Neuronal stem cell (in vitro differentiated cells): ENCODE results near the gene FAR1.

Experiments
- DNase-seq: peaks from one replicate; pipeline ENCODE4 v3.0.0-alpha.2; 2013; ENCODE audit warnings: low spot score
- H2AFZ ChIP-seq: one replicate; pipeline ENCODE4 v1.6.1; 2013; ENCODE audit warnings: mild to moderate bottlenecking, low read length, inconsistent platforms
- H2AK5ac ChIP-seq: 2 replicates; pipeline ENCODE4 v1.6.1; 2013; ENCODE audit warnings: low read depth, mild to moderate bottlenecking, inconsistent platforms, low read length, moderate library complexity, mixed read lengths
- H2BK120ac ChIP-seq: 2 replicates; pipeline ENCODE4 v1.6.1; 2013; ENCODE audit warnings: low read depth, mild to moderate bottlenecking, inconsistent platforms, low read length, moderate library complexity, mixed read lengths
- H2BK12ac ChIP-seq: one replicate; pipeline ENCODE4 v1.6.1; 2013; ENCODE audit warnings: low read length, inconsistent platforms
- H2BK15ac ChIP-seq: 2 replicates; pipeline ENCODE4 v1.6.1; 2013; ENCODE audit warnings: mild to moderate bottlenecking, low read length, inconsistent platforms, mixed read lengths
- H2BK5ac ChIP-seq: one replicate; pipeline ENCODE4 v1.6.1; 2013; ENCODE audit warnings: inconsistent platforms, mild to moderate bottlenecking, low read length, moderate library complexity
- H3K14ac ChIP-seq: one replicate; pipeline ENCODE4 v1.6.1; 2013; ENCODE audit warnings: low read length, inconsistent platforms
- H3K18ac ChIP-seq: 2 replicates; pipeline ENCODE4 v1.6.1; 2013; ENCODE audit warnings: low read length, inconsistent platforms
- H3K23ac ChIP-seq: 2 replicates; pipeline ENCODE4 v1.6.1; 2013; ENCODE audit warnings: low read depth, mild to moderate bottlenecking, mixed read lengths, low read length, inconsistent platforms; ENCODE audit not compliant: poor library complexity
- H3K27ac ChIP-seq: replicated peaks from 3 replicates; pipeline ENCODE4 v1.5.1; 2013; ENCODE audit warnings: low read length, inconsistent platforms
- H3K27me3 ChIP-seq, 3 experiments: 2 replicates each; pipeline ENCODE4 v1.6.1; 2013; ENCODE audit warnings: low read length in 3 of 3, mild to moderate bottlenecking in 2 of 3, inconsistent platforms in 1 of 3, low read depth in 1 of 3, mixed read lengths in 1 of 3, moderate library complexity in 1 of 3; ENCODE audit not compliant: control insufficient read depth in 3 of 3, insufficient read depth in 3 of 3
- H3K36me3 ChIP-seq, 2 donors: replicated peaks in 1 of 2; 2 replicates each; pipeline ENCODE4 v1.6.1; 2013; ENCODE audit warnings: low read length in 2 of 2; ENCODE audit not compliant: control insufficient read depth in 2 of 2, insufficient read depth in 2 of 2
- H3K4ac ChIP-seq: 2 replicates; pipeline ENCODE4 v1.6.1; 2013; ENCODE audit warnings: inconsistent platforms, mild to moderate bottlenecking, low read length, moderate library complexity
- H3K4me1 ChIP-seq, 2 donors: 1 replicate in 1 of 2; 2 replicates in 1 of 2; pipeline ENCODE4 v1.6.1; 2013; ENCODE audit warnings: low read length in 2 of 2, low read depth in 1 of 2; ENCODE audit not compliant: control insufficient read depth in 2 of 2, insufficient read depth in 1 of 2
- H3K4me2 ChIP-seq: one replicate; pipeline ENCODE4 v1.6.1; 2013; ENCODE audit warnings: mild to moderate bottlenecking, low read length, inconsistent platforms; ENCODE audit not compliant: insufficient read depth, poor library complexity, severe bottlenecking
- H3K4me3 ChIP-seq, 2 donors: 2 replicates each; pipeline ENCODE4 v1.5.1; 2013; ENCODE audit warnings: low read length in 2 of 2, mild to moderate bottlenecking in 2 of 2, inconsistent platforms in 1 of 2, moderate library complexity in 1 of 2
- H3K79me1 ChIP-seq: one replicate; pipeline ENCODE4 v1.6.1; 2013; ENCODE audit warnings: low read depth, mild to moderate bottlenecking, inconsistent platforms, low read length, moderate library complexity
- H3K9ac ChIP-seq: one replicate; pipeline ENCODE4 v1.6.1; 2013; ENCODE audit warnings: mild to moderate bottlenecking, low read depth, low read length, inconsistent platforms; ENCODE audit not compliant: poor library complexity
- H3K9me3 ChIP-seq, 2 donors: replicated peaks in 1 of 2; 2 replicates each; pipeline versions ENCODE3 to v1.6.1; 2013; ENCODE audit warnings: low read length in 2 of 2, mild to moderate bottlenecking in 2 of 2, inconsistent platforms in 1 of 2, low read depth in 1 of 2, mixed read lengths in 1 of 2, moderate library complexity in 1 of 2; ENCODE audit not compliant: control insufficient read depth in 2 of 2, insufficient read depth in 1 of 2
- H4K8ac ChIP-seq: one replicate; pipeline ENCODE4 v1.6.1; 2013; ENCODE audit warnings: low read depth, mild to moderate bottlenecking, inconsistent platforms, low read length, moderate library complexity
- H4K91ac ChIP-seq: one replicate; pipeline ENCODE4 v1.6.1; 2013; ENCODE audit warnings: low read length, low read depth, mild to moderate bottlenecking, inconsistent platforms; ENCODE audit not compliant: poor library complexity
- WGBS, 2 donors: extraction: QIAGEN DNeasy Blood & Tissue Kit; methylation state at CpG; one replicate each; pipeline ENCODE4 v1.1.7; 2013; ENCODE audit warnings: missing lambda C conversion rate in 2 of 2, mixed read lengths in 1 of 2; ENCODE audit not compliant: insufficient read length in 2 of 2, insufficient replicate concordance in 1 of 2; ENCODE audit errors: extremely low coverage in 2 of 2; 5-methylcytosine and 5-hydroxymethylcytosine counted together

Gene FAR1

GRCh38 chr11:13726456-13726855 lies 58.0 kb downstream of the FAR1 start:
- Histone ChIP-seq H3K27me3 (no peaks in the 10 kb centered on the region), H3K4me3 (no peak overlapping the region), H2BK15ac (no peak overlapping the region), H2BK5ac (no peak overlapping the region), H3K9me3 (no peaks in the 10 kb centered on the region), H2BK12ac (no peak overlapping the region), H4K91ac (no peak overlapping the region), H3K79me1 (no peaks in the 10 kb centered on the region), H3K4me1 (no peaks in the 10 kb centered on the region), H3K9ac (no peak overlapping the region), H2AK5ac (no peak overlapping the region), H3K36me3 (peaks cover 3 to 96% of the 10 kb centered on the region in 2 donors), H3K23ac (no peak overlapping the region), H3K4me2 (no peak overlapping the region), H3K4ac (no peak overlapping the region), H3K14ac (no peak overlapping the region), H2AFZ (no peak overlapping the region), H3K27ac (no peak overlapping the region), H3K18ac (no peak overlapping the region), H4K8ac (no peak overlapping the region), H2BK120ac (no peak overlapping the region)
- no CpG with 5 or more reads among the region's 1 CpG for WGBS, 2 donors
- no peak for DNase-seq

- Histone ChIP-seq H3K14ac (no peak overlapping the region), H2BK12ac (no peak overlapping the region), H3K79me1 (no peaks in the 10 kb centered on the region), H2BK15ac (no peak overlapping the region), H3K4ac (no peak overlapping the region), H3K18ac (no peak overlapping the region), H4K8ac (no peak overlapping the region), H3K9ac (no peak overlapping the region), H2BK5ac (no peak overlapping the region), H3K36me3 (peaks cover under 1 to 96% of the 10 kb centered on the region in 2 donors), H3K27ac (no peak overlapping the region), H2AK5ac (no peak overlapping the region), H3K4me3 (no peak overlapping the region), H3K23ac (no peak overlapping the region), H3K9me3 (no peaks in the 10 kb centered on the region), H3K27me3 (no peaks in the 10 kb centered on the region), H3K4me2 (no peak overlapping the region), H4K91ac (no peak overlapping the region), H2BK120ac (no peak overlapping the region), H3K4me1 (no peaks in the 10 kb centered on the region), H2AFZ (no peak overlapping the region)
- no peak for DNase-seq
These were observed 59.6 kb downstream of the FAR1 start for GRCh38 chr11:13728076-13728475.

GRCh38 chr11:13734530-13734929 lies 66.1 kb downstream of the FAR1 start:
- no peaks in the 10 kb centered on the region for H3K27me3 ChIP-seq
- no peaks in the 10 kb centered on the region for H3K79me1 ChIP-seq
- no peak overlapping the region for H3K14ac ChIP-seq
- H3K4me3 ChIP-seq: no peak overlapping the region
- H3K9me3 ChIP-seq: no peaks in the 10 kb centered on the region
- peaks cover 0 to 31% of the 10 kb centered on the region in 2 donors for H3K36me3 ChIP-seq
- H3K27ac ChIP-seq: no peak overlapping the region
- H2BK120ac ChIP-seq: no peak overlapping the region
- H3K9ac ChIP-seq: no peak overlapping the region
- no peak overlapping the region for H3K18ac ChIP-seq
- no peak overlapping the region for H4K8ac ChIP-seq
- no peaks in the 10 kb centered on the region for H3K4me1 ChIP-seq
- no peak overlapping the region for H2BK15ac ChIP-seq
- no peak for DNase-seq
- H3K4ac ChIP-seq: no peak overlapping the region
- H3K4me2 ChIP-seq: no peak overlapping the region
- H2BK5ac ChIP-seq: no peak overlapping the region
- no CpG with 5 or more reads among the region's 3 CpGs for WGBS, 2 donors
- H2AK5ac ChIP-seq: no peak overlapping the region
- no peak overlapping the region for H4K91ac ChIP-seq
- H2BK12ac ChIP-seq: no peak overlapping the region
- no peak overlapping the region for H2AFZ ChIP-seq
- no peak overlapping the region for H3K23ac ChIP-seq

- H3K36me3 ChIP-seq: no peaks in the 10 kb centered on the region
- DNase-seq: no peak
These were observed 76.7 kb downstream of the FAR1 start for GRCh38 chr11:13745165-13745564.

More at GRCh38 chr11:13745165-13745564, 76.7 kb downstream of the FAR1 start:
- no CpG with 5 or more reads among the region's 2 CpGs for WGBS, 2 donors
- no peak overlapping the region for H2BK5ac ChIP-seq
- no peaks in the 10 kb centered on the region for H3K9me3 ChIP-seq
- no peak overlapping the region for H3K14ac ChIP-seq
- H3K4me1 ChIP-seq: no peaks in the 10 kb centered on the region
- no peak overlapping the region for H4K91ac ChIP-seq
- no peak overlapping the region for H4K8ac ChIP-seq
- H3K23ac ChIP-seq: no peak overlapping the region
- no peak overlapping the region for H3K9ac ChIP-seq
- no peak overlapping the region for H3K4me2 ChIP-seq
- H3K27ac ChIP-seq: no peak overlapping the region
- H3K4me3 ChIP-seq: no peak overlapping the region
- H2BK120ac ChIP-seq: no peak overlapping the region
- no peak overlapping the region for H3K18ac ChIP-seq
- no peak overlapping the region for H2BK15ac ChIP-seq
- no peak overlapping the region for H2AK5ac ChIP-seq
- no peak overlapping the region for H3K4ac ChIP-seq
- no peak overlapping the region for H2AFZ ChIP-seq
- H2BK12ac ChIP-seq: no peak overlapping the region
- no peaks in the 10 kb centered on the region for H3K79me1 ChIP-seq
- H3K27me3 ChIP-seq: peaks cover 0 to 3% (median 0%) of the 10 kb centered on the region in 3 experiments
